WTC11 (cell line): Measurements from ENCODE around the gene TRIM29.

Experiments used
- CTCF ChIP-seq: fragments of 200-600 bp; IDR thresholded peaks from 2 replicates; pipeline ENCODE4 v1.8.0; 2022; ENCODE audit warnings: antibody characterized with exemption
- E2F5 ChIP-seq: sonication (generic); formaldehyde crosslinking; IDR thresholded peaks from 2 replicates; pipeline ENCODE4 v1.8.1; 2022; ENCODE audit warnings: mild to moderate bottlenecking, moderate library complexity, missing genetic modification reagents
- ESRRA ChIP-seq: sonication (generic); formaldehyde crosslinking; IDR thresholded peaks from 2 replicates; pipeline ENCODE4 v1.8.1; 2022; ENCODE audit warnings: mild to moderate bottlenecking, missing genetic modification reagents, borderline replicate concordance
- FOXP1 ChIP-seq: sonication (generic); formaldehyde crosslinking; IDR thresholded peaks from 2 replicates; pipeline ENCODE4 v1.8.0; 2022; ENCODE audit warnings: missing genetic modification reagents, mild to moderate bottlenecking, moderate library complexity, borderline replicate concordance
- JUN ChIP-seq: sonication (generic); formaldehyde crosslinking; IDR thresholded peaks from 2 replicates; pipeline ENCODE4 v1.8.0; 2023; ENCODE audit warnings: mild to moderate bottlenecking, missing genetic modification reagents
- USF1 ChIP-seq: sonication (generic); formaldehyde crosslinking; IDR thresholded peaks from 2 replicates; pipeline ENCODE4 v1.8.0; 2022; ENCODE audit warnings: mild to moderate bottlenecking, missing genetic modification reagents
- USF2 ChIP-seq: sonication (generic); formaldehyde crosslinking; IDR thresholded peaks from 2 replicates; pipeline ENCODE4 v1.8.1; 2023; ENCODE audit warnings: mild to moderate bottlenecking, missing genetic modification reagents, moderate library complexity
- ZBTB21 ChIP-seq: sonication (generic); formaldehyde crosslinking; IDR thresholded peaks from 2 replicates; pipeline ENCODE4 v1.8.1; 2023; ENCODE audit warnings: mild to moderate bottlenecking, missing genetic modification reagents, borderline replicate concordance
- TF ChIP-seq, protein P1 (sequence below): sonication (generic); formaldehyde crosslinking; IDR thresholded peaks from 2 replicates; pipeline ENCODE4 v1.8.1; 2023; ENCODE audit warnings: mild to moderate bottlenecking, missing genetic modification reagents
- TF ChIP-seq, protein P2 (sequence below): sonication (generic); formaldehyde crosslinking; IDR thresholded peaks from 2 replicates; pipeline ENCODE4 v1.8.1; 2023; ENCODE audit warnings: mild to moderate bottlenecking, missing genetic modification reagents, moderate library complexity
- TF ChIP-seq, protein P3 (sequence below): sonication (generic); formaldehyde crosslinking; IDR thresholded peaks from 2 replicates; pipeline ENCODE4 v1.8.1; 2022; ENCODE audit warnings: low read depth, missing genetic modification reagents, borderline replicate concordance

DNA sequence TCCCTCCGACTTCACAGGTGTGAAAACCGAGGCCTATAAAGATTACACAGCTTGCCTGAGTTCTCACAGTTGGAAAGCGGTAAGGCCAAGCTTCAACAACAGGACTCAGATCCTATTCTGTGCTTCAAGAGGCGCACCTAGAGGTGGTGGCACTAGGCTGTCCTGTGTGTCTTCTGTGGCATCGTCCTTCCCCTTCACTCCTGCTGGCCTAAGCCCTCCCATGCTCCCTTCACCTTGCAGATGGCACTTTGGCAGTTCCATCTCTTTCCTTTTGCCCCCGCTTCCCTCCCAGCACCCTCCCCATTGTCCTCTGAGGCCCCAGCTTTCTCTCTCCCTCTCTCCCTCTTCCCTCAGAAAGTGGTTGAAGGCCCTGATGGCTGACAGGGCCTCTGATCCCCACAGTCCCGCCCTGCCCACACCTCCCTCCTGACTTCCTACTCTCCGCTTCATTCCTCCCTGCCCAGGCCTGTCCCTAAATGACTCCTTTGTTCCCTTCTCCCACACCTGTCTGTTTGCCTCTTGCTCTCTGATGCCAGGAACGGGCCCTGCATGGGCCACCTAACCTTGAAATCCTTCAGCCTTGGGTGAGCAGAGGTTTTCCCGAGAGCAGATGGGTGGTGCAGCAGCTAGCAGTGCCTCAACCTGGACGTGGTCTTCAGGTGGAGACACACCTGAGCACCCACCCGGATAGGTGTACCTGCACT, 5.8 kb downstream of the TRIM29 start:
- TF ChIP-seq CTCF (no peak), ZBTB21 (CRISPR knock-in tag) (no peak), USF1 (CRISPR knock-in tag) (no peak), JUN (CRISPR knock-in tag) (no peak), FOXP1 (CRISPR knock-in tag) (no peak), USF2 (CRISPR knock-in tag) (no peak), ESRRA (CRISPR knock-in tag) (no peak), E2F5 (no peak)
- TF ChIP-seq, protein P1, sequence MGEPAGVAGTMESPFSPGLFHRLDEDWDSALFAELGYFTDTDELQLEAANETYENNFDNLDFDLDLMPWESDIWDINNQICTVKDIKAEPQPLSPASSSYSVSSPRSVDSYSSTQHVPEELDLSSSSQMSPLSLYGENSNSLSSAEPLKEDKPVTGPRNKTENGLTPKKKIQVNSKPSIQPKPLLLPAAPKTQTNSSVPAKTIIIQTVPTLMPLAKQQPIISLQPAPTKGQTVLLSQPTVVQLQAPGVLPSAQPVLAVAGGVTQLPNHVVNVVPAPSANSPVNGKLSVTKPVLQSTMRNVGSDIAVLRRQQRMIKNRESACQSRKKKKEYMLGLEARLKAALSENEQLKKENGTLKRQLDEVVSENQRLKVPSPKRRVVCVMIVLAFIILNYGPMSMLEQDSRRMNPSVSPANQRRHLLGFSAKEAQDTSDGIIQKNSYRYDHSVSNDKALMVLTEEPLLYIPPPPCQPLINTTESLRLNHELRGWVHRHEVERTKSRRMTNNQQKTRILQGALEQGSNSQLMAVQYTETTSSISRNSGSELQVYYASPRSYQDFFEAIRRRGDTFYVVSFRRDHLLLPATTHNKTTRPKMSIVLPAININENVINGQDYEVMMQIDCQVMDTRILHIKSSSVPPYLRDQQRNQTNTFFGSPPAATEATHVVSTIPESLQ (CRISPR knock-in tag): no peak
- TF ChIP-seq, protein P2, sequence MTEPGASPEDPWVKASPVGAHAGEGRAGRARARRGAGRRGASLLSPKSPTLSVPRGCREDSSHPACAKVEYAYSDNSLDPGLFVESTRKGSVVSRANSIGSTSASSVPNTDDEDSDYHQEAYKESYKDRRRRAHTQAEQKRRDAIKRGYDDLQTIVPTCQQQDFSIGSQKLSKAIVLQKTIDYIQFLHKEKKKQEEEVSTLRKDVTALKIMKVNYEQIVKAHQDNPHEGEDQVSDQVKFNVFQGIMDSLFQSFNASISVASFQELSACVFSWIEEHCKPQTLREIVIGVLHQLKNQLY (CRISPR knock-in tag): no peak
- TF ChIP-seq, protein P3, sequence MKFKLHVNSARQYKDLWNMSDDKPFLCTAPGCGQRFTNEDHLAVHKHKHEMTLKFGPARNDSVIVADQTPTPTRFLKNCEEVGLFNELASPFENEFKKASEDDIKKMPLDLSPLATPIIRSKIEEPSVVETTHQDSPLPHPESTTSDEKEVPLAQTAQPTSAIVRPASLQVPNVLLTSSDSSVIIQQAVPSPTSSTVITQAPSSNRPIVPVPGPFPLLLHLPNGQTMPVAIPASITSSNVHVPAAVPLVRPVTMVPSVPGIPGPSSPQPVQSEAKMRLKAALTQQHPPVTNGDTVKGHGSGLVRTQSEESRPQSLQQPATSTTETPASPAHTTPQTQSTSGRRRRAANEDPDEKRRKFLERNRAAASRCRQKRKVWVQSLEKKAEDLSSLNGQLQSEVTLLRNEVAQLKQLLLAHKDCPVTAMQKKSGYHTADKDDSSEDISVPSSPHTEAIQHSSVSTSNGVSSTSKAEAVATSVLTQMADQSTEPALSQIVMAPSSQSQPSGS (CRISPR knock-in tag): no peak
